GM21717 (cell line): ENCODE results near the gene C10orf143.

ENCODE experiments used
- ATAC-seq: cut with Tn5 transposase; IDR thresholded peaks from one replicate; pipeline ENCODE4 v1.9.1; 2021; ENCODE audit warnings: mild to moderate bottlenecking, moderate library complexity; ENCODE audit not compliant: unreplicated experiment

The C10orf143 gene

DNA sequence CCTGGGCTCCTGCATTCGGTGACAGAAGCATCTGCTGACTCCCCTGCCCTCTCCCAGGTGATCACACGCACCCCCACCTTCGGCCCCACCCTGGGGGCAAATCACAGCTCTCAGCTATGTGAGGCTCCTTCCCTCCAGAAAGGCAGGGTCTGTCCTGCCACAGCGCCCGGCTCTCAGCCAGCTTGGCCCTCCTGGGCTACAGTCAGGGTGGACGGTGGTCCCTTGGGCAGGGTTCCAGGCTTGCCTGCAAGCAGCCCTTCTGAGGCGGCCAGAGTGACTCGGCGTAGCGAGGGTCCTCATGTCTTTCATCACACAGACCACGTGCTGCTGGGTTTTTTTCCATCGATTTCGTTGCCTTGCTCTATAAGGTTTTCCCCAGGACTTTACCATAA, 93.0 kb downstream of the C10orf143 start:
- ATAC-seq, result no peak

DNA sequence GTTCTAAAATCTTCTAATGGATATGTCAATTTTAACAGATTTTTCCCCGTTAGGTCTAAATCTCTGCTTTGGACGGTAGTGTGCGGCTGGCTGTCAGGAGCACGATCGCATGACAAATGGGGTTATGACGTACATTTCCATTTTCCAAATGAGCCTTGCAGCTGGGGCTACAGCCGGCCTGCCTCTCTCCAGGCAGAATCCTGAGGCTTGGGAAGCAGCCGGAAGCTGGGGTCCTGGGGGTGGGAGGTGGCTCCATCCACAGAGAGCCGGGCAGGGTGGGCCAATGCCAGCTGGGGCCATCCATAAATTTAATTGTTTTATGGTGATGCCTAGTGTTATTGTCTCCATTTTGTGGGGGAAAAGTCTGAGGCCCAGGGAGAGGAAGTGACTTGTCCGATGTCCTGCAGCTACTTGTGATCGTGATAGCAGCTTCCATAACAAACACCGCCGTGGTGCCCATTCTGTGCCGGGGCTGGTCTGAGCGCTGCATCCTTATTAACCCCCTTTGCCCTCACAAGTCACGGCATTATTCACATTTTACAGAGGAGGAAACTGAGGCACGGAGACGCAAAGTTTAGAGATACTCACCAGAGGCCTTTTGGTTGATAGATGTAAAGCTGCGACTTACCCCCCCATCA, 93.5 kb downstream of the C10orf143 start:
- ATAC-seq, result no peak

DNA sequence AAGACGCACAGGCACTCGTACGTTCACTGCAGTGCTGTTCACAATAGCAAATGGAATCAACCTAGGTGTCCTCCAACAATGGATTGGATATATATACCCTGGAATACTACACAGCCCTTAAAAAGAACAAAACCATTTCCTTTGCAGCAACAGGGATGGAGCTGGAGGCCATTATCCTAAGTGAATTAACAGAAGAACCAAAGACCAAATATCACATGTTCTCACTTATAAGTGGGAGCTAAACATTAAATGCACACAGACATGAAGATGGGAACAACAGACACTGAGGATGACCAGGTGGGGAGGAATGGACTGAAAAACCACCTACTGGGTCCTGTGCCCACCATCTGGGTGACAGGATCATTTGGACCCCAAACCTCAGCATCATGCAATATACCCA, 94.5 kb downstream of the C10orf143 start:
- no peak for ATAC-seq

DNA sequence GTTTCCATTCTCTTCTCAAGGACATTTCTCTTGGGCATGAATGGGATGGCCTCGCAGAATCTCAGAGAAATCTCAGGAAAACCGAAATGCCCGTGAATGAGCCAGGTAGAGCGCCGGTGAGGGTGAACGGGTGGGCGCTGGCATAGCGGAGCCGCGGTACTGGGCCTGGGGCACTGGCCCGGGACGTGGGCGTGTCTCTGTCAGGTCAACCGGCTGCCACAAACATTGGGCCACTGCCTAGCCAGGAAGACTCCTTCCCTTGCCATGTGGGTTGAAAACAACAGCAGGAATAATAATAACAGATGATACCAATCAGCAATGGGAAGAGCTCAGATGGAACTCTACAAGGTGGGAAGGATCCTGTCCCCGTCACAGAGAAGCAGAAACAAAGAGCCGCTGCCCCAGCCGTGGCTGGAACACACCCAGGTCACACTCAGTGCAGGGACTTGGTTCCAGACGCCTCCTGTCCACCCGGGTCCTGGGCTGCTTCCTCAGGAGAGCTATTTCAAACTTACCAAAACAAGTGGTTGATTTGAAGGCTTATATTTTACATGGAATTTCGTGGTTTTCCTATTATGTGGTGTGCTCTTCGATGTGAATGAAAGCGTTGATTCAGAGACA, 95.4 kb downstream of the C10orf143 start:
- no peak for ATAC-seq

DNA sequence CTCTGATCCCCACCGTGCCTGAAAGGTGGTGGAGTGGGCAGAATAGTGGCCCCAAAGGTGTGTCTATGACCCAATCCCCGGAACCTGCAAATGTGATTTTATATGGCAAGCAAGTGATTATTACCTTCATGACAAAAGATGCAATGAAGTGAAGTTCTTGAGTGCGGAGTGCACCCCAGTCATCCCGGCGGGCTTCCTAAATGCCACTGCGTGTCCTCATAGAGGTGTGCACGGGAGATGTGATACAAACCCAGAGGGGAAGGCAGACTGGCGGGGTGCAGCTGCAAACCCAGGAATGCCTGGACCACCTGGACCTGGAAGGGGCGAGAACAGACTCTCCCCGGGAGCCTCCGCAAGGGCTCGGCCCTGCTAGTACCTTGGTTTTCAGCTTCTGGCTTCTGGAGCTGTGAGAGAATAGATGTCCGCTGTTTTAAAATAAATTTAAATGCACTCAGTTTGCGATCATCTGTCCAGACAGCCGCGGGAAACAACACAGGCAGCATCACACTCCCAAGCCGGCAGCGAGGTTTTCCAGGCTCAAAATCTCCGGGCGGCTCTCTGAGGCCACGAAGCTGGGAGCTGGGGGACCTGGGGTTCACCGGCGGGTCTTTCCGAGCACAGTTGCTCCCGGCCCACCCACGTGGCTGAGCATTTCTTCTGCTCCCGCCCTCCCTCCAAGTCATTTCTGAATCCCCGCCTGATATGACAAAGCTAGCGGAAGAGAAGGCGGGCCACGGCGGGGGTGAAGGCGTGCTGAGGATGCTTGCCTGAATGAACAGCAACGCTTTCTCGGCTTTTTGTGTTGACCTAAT, 96.2 kb downstream of the C10orf143 start:
- no peak for ATAC-seq
